ENCODE data around the gene FAM124A. TPM values are rescaled to one million over a fixed set of nuclear protein-coding genes. Genes with fewer than 3 reads are reported as not detected.

FAM124A gene
- total RNA-seq, 1 experiment from 2014 or later: 1.1 TPM

DNA sequence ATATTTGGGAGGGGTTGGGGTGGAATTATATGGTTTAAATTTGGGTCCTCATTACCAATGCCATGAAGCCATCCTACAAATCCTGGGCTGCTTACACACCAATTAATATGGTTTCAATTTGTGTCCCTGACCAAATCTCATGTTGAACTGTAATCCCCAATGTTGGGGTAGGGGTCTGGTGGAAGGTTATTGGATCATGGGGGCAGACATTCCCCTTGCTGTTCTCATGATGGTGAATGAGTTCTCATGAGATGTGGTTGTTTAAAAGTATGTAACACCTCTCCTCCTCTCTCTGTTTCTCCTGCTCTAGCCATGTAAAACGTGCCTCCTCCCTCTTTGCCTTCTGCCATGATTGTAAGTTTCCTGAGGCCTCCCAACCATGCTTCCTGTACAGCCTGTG is 46.6 kb upstream of the FAM124A start:
- in situ Hi-C loops (cut with HindIII; ENCODE audit: low pct_unique_long_range_greater_than_20kb, low sequenced_read_pairs) (no loop called here), intact Hi-C loops (cut with micrococcal nuclease; ENCODE audit: unreplicated experiment) (no loop called here)
- Histone ChIP-seq H3K27ac (ENCODE audit: low read length) (no peak overlapping the region), H3K4me3 (ENCODE audit: low read depth in 2 of 2, low read length in 2 of 2) (no peak overlapping the region), H3K9me3 (ENCODE audit: control insufficient read depth, insufficient read depth, low read depth, low read length) (no peaks in the 10 kb centered on the region), H3K4me1 (ENCODE audit: control insufficient read depth, insufficient read depth, low read length) (no peaks in the 10 kb centered on the region), H3K27me3 (ENCODE audit: control insufficient read depth, insufficient read depth, low read length) (0 out of 2 replicates have a peak, but pooled peaks cover 7% of the 10 kb centered on the region), H3K36me3 (ENCODE audit: control insufficient read depth, insufficient read depth, low read length) (no peaks in the 10 kb centered on the region)
- TF ChIP-seq, protein P1, sequence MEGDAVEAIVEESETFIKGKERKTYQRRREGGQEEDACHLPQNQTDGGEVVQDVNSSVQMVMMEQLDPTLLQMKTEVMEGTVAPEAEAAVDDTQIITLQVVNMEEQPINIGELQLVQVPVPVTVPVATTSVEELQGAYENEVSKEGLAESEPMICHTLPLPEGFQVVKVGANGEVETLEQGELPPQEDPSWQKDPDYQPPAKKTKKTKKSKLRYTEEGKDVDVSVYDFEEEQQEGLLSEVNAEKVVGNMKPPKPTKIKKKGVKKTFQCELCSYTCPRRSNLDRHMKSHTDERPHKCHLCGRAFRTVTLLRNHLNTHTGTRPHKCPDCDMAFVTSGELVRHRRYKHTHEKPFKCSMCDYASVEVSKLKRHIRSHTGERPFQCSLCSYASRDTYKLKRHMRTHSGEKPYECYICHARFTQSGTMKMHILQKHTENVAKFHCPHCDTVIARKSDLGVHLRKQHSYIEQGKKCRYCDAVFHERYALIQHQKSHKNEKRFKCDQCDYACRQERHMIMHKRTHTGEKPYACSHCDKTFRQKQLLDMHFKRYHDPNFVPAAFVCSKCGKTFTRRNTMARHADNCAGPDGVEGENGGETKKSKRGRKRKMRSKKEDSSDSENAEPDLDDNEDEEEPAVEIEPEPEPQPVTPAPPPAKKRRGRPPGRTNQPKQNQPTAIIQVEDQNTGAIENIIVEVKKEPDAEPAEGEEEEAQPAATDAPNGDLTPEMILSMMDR (IDR thresholded peaks at IDR 0.05): no peak
- no TSS peak for BruUV-seq (replicated peaks)
- ChIA-PET POLR2A (no interaction called here), CTCF (no interaction called here)
- no peak for DNase-seq (ENCODE audit: low read depth, low spot score)
- ATAC-seq: no peak

DNA sequence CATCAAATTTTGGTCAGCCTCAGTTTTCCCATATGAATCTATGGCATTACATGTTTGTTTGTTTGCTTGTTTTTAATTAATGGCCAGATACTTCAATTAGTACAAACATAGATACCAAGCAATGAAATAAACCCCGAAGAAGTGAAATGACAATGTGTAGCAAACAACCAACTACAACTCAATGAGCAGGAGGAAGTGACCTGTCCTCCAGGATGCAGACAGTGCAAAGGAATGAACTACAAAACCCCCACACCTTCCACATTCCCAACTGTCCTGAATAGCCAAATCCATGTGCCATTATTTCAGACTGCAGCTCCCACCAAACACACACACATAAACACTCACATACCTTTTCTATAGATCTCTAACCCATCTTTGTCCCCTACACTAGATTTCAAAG is 45.0 kb upstream of the FAM124A start:
- CTCF ChIA-PET: no interaction called here
- in situ Hi-C loops (cut with HindIII; ENCODE audit: low pct_unique_long_range_greater_than_20kb, low sequenced_read_pairs): no loop called here

More for the DNA sequence above, 45.0 kb upstream of the FAM124A start:
- H3K36me3 ChIP-seq (ENCODE audit: control insufficient read depth, insufficient read depth, low read length): no peaks in the 10 kb centered on the region
- POLR2A ChIA-PET: no interaction called here
- H3K9me3 ChIP-seq (ENCODE audit: control insufficient read depth, insufficient read depth, low read depth, low read length): no peaks in the 10 kb centered on the region
- H3K4me3 ChIP-seq (ENCODE audit: low read depth in 2 of 2, low read length in 2 of 2): no peak overlapping the region
- BruUV-seq (replicated peaks): no TSS peak
- intact Hi-C loops (cut with micrococcal nuclease; ENCODE audit: unreplicated experiment): no loop called here
- H3K27me3 ChIP-seq (ENCODE audit: control insufficient read depth, insufficient read depth, low read length): peaks cover 8% of the 10 kb centered on the region; the same call in 1 of the 2 replicates
- H3K4me1 ChIP-seq (ENCODE audit: control insufficient read depth, insufficient read depth, low read length): no peaks in the 10 kb centered on the region
- H3K27ac ChIP-seq (ENCODE audit: low read length): no peak overlapping the region
- ATAC-seq (no peak), DNase-seq (ENCODE audit: low read depth, low spot score) (no peak)
- TF ChIP-seq TCF7L2 (IDR thresholded peaks at IDR 0.05; ENCODE audit: low read depth, low read length): no peak
- TF ChIP-seq, protein P1 (IDR thresholded peaks at IDR 0.05): no peak
- TF ChIP-seq, protein P2, sequence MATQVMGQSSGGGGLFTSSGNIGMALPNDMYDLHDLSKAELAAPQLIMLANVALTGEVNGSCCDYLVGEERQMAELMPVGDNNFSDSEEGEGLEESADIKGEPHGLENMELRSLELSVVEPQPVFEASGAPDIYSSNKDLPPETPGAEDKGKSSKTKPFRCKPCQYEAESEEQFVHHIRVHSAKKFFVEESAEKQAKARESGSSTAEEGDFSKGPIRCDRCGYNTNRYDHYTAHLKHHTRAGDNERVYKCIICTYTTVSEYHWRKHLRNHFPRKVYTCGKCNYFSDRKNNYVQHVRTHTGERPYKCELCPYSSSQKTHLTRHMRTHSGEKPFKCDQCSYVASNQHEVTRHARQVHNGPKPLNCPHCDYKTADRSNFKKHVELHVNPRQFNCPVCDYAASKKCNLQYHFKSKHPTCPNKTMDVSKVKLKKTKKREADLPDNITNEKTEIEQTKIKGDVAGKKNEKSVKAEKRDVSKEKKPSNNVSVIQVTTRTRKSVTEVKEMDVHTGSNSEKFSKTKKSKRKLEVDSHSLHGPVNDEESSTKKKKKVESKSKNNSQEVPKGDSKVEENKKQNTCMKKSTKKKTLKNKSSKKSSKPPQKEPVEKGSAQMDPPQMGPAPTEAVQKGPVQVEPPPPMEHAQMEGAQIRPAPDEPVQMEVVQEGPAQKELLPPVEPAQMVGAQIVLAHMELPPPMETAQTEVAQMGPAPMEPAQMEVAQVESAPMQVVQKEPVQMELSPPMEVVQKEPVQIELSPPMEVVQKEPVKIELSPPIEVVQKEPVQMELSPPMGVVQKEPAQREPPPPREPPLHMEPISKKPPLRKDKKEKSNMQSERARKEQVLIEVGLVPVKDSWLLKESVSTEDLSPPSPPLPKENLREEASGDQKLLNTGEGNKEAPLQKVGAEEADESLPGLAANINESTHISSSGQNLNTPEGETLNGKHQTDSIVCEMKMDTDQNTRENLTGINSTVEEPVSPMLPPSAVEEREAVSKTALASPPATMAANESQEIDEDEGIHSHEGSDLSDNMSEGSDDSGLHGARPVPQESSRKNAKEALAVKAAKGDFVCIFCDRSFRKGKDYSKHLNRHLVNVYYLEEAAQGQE (IDR thresholded peaks at IDR 0.05; ENCODE audit: insufficient read depth in 1 of 2, low read depth in 2 of 2, low read length in 1 of 2): no peak
- TF ChIP-seq SIN3A (IDR thresholded peaks at IDR 0.05; ENCODE audit: borderline replicate concordance, insufficient read depth, low read depth, low read length): no peak
- no peak for TF ChIP-seq POLR2AphosphoS5 (IDR thresholded peaks at IDR 0.05; ENCODE audit: low read depth, low read length)

All from Panc1 (cell line).